Measurements from ENCODE around the gene PRDM16.

GRCh38 chr1:3386205-3387002, 317.4 kb downstream of the PRDM16 start:
- TF ChIP-seq EZH2 (IDR thresholded peaks at IDR 0.05; ENCODE audit: low read depth, unreplicated experiment) = no peak
- no peak for TF ChIP-seq CTCF (conservative IDR thresholded peaks at IDR 0.05; ENCODE audit: low read depth in 2 of 2)
- TF ChIP-seq POLR2AphosphoS5 (IDR thresholded peaks at IDR 0.05; ENCODE audit: low read depth) = no peak
- TF ChIP-seq EZH2phosphoT487 (IDR thresholded peaks at IDR 0.05; ENCODE audit: unreplicated experiment) = no peak
- no peak for TF ChIP-seq ZNF114 (CRISPR knock-in tag; IDR thresholded peaks at IDR 0.05)
- no peak for TF ChIP-seq JUNB (IDR thresholded peaks at IDR 0.05; ENCODE audit: unreplicated experiment)

Measured in GM23338 (cell line).